Activated CD4-positive, CD25-positive, alpha-beta regulatory T cell treated with anti-CD3 and anti-CD28 coated beads, Interleukin-2, amount 50 U/mL, for 16 hours (primary cell): Measurements from ENCODE around the gene SMIM31.

ENCODE experiments used
- DNase-seq: peaks from one replicate; pipeline ENCODE4 v3.0.0-alpha.2; 2020; ENCODE audit warnings: low read depth, low spot score

Gene SMIM31

GRCh38 chr4:164753873-164754488, at the start of gene SMIM31:
Gene SMIM31 (plus strand): TSS chr4:164754131. CDS start chr4:164770444, 16,313 bp downstream.
- DNase-seq, result no peak

GRCh38 chr4:164706675-164707074, 47.3 kb upstream of the SMIM31 start:
- no peak for DNase-seq

- no peak for DNase-seq
These were observed 37.0 kb upstream of the SMIM31 start for GRCh38 chr4:164716901-164717300.

GRCh38 chr4:164718827-164719226, 35.1 kb upstream of the SMIM31 start:
- DNase-seq, result no peak

GRCh38 chr4:164725066-164725465, 28.9 kb upstream of the SMIM31 start:
- no peak for DNase-seq

- no peak for DNase-seq
These were observed 23.1 kb upstream of the SMIM31 start for GRCh38 chr4:164730705-164731393.

GRCh38 chr4:164731827-164732474, 22.0 kb upstream of the SMIM31 start:
- DNase-seq, result peak; percentile 10

- no peak for DNase-seq
These were observed 19.4 kb upstream of the SMIM31 start for GRCh38 chr4:164734484-164734883.

- no peak for DNase-seq
These were observed 5.6 kb upstream of the SMIM31 start for GRCh38 chr4:164748375-164748774.

- no peak for DNase-seq
These were observed 1.5 kb downstream of the SMIM31 start for GRCh38 chr4:164755432-164755831.

GRCh38 chr4:164756686-164757085, 2.8 kb downstream of the SMIM31 start:
- DNase-seq, result no peak

GRCh38 chr4:164761241-164761640, 7.3 kb downstream of the SMIM31 start:
- DNase-seq, result no peak

GRCh38 chr4:164761746-164762275, 7.9 kb downstream of the SMIM31 start:
- no peak for DNase-seq

GRCh38 chr4:164765096-164765495, 11.2 kb downstream of the SMIM31 start:
- DNase-seq, result no peak

- DNase-seq, result no peak
These were observed 11.9 kb downstream of the SMIM31 start for GRCh38 chr4:164765833-164766232.

GRCh38 chr4:164768516-164768915, 14.6 kb downstream of the SMIM31 start:
- DNase-seq, result no peak

GRCh38 chr4:164770010-164770724, 16.2 kb downstream of the SMIM31 start:
- DNase-seq, result no peak

GRCh38 chr4:164771088-164771487, 17.2 kb downstream of the SMIM31 start:
- DNase-seq, result no peak

- DNase-seq, result no peak
These were observed 18.1 kb downstream of the SMIM31 start for GRCh38 chr4:164772076-164772475.

- no peak for DNase-seq
These were observed 25.1 kb downstream of the SMIM31 start for GRCh38 chr4:164779080-164779479.

- DNase-seq, result no peak
These were observed 25.9 kb downstream of the SMIM31 start for GRCh38 chr4:164779811-164780216.

GRCh38 chr4:164780839-164781238, 26.9 kb downstream of the SMIM31 start:
- no peak for DNase-seq
